Ramos (cell line): ENCODE data around the gene PIM3.
"Not testable (repeated sequence)": the region's sequence is repeated elsewhere in the genome, so short reads cannot be mapped to it uniquely, and the experiment has no call there.

Experiments used
- in situ Hi-C: fragments of 300-500 bp; cut with MboI; formaldehyde crosslinking; loops from one replicate; pipeline ENCODE4 v1.14.3; 2022; ENCODE audit warnings: low sequenced_read_pairs; ENCODE audit not compliant: unreplicated experiment

The PIM3 gene

DNA sequence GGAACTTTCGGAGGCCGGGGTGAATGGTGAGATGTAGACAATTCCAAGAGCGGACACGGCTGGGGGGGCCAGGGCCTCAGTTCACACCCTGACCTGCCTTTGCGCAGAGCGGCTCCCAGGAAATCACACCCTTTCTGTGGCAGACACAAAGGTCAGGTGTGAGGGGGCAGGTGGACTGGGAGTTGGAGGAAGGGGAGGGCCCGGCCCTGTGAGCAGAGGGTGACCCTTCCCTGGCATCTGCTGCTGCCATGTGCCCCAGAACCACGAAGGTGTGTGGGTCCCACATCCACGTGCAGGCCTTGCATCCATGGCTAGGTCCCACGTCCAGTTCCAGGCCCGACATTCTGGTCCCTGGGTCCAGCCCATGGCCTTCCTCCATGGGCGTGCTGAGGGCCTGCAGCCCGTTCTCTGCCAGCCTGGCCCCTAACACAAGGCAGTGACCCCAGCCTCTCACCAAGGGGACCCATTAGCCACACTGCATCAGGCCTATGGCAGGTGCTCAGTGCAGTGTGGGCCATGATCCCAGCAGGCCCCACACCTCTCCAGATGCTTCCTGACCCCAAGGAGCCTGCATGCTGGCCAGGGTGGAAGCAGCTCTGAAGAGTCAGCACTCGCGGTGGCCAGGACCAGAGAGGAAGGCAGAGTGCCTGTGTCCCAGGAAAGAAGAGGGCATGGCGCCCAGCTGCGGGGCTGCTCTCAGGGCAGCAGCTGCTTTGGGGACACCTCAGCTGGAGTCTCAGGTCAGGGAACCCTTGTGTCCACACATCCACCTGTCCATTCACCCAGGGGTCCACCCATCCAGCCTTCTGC is 18.9 kb upstream of the PIM3 start:
- in situ Hi-C loops, result no loop called here

DNA sequence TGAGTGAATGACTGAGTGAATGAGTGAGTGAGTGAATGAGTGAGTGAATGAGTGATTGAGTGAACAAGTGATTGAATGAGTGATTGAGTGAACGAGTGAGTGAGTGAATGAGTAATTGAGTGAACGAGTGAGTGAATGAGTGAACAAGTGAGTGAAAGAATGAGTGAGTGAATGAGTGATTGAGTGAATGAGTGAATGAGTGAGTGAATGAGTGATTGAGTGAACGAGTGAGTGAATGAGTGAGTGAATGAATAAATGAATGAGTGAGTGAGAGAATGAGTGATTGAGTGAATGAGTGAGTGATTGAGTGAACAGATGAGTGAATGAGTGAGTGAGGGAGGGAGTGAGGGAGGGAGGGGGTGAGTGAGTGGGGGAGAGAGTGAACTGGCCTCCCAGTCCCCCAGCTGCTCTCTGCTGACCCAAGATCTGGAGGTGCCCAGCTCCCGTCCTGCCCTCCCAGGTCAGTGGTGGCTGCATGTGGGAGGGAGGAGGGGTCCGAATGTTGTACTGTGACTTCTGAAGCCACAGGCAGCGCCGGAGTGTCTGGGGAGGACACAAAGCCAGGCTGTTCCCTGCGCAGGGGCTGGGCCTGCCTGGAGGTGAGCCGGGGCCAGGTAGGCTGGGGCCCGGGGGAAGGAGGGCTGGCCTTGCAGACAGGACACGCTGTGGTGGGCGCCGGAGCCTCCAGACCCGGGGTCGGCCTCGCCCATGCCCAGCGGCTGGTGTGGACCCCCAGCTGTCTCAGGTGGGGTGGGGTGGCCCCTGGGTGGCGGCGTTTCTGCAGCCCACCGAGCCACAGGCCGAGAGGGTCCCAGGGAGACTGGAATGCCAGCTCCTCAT is 17.8 kb upstream of the PIM3 start:
- in situ Hi-C loops, result no loop called here

DNA sequence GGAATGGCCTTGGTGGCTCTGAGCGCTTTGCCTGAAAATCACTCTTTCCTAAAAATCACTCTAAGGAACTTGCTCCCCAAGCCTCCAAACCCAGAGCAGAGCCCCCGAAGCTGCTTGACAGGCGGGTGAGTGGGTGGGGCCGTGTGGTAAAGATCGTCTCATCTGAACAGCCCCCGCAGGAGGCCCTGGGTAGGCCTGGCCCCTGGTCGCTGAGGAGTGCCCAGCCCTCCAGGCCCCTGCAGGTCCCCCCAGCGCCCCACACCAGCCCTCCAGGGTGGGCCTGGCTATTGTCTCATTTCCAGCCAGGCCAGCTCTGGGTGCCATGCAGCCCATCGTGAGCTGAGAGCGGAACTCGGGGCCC is 17.2 kb upstream of the PIM3 start:
- in situ Hi-C loops, result no loop called here

DNA sequence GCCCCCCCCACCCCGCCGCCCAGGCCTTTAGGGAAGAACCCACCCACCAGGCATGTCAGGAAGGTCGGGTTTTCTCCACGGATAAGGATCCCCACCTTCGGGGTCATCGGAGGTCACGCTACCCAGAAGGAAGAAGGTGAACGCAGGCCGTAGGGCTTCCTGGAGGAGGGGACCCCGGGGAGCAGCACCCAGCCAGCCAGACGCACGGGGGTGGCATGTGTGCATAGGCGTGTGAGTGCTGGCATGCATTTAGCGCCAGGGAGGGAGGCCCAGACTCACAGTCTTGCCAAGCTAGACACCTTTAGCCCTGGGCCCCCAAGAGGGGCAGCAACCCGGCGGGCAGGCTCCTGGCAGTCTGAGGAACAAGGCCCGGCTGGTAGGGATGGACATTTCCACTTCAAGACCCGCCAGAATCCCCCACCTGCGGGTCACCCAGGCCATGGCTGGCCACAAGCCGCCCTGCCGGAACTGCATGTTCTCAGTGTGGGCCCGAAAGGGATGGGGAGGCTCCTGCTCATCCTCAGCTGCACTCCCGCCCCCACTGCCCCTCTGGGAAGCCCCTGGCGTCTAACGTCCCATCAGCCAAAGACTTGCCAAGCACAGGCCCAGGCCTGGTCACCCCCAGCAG is 16.7 kb upstream of the PIM3 start:
- in situ Hi-C loops, result no loop called here

DNA sequence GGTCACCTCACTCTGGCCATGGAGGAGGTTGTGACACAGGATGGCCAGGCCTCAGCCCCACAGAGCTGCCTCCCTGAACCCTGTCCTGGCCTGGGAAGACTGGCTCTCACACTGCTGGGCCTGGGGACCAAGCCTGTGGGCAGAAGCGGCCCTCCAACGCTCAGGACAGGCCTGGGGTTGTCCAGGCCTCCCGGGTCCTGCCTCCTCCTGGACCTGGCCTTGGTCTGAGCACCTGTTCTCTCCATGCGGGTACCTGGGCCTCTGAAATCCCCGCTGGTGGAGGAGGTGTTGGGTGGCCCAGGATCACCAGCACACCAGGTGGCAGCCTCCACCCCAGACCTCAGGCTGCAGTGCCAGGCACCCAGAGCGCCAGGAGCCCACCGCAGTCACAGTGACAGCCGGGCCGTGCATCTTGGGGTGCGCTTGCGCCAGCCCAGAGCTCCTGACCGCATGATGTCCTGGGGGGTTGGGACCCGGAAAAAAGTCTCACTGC is 16.1 kb upstream of the PIM3 start:
- in situ Hi-C loops, result no loop called here

- in situ Hi-C loops, result not testable (repeated sequence)
Measured at GRCh38 chr22:49945042-49945794, 15.4 kb upstream of the PIM3 start.

- in situ Hi-C loops, result no loop called here
Measured at GRCh38 chr22:49946612-49947295, 13.8 kb upstream of the PIM3 start.

- in situ Hi-C loops, result no loop called here
Measured at GRCh38 chr22:49947296-49947622, 13.3 kb upstream of the PIM3 start.

DNA sequence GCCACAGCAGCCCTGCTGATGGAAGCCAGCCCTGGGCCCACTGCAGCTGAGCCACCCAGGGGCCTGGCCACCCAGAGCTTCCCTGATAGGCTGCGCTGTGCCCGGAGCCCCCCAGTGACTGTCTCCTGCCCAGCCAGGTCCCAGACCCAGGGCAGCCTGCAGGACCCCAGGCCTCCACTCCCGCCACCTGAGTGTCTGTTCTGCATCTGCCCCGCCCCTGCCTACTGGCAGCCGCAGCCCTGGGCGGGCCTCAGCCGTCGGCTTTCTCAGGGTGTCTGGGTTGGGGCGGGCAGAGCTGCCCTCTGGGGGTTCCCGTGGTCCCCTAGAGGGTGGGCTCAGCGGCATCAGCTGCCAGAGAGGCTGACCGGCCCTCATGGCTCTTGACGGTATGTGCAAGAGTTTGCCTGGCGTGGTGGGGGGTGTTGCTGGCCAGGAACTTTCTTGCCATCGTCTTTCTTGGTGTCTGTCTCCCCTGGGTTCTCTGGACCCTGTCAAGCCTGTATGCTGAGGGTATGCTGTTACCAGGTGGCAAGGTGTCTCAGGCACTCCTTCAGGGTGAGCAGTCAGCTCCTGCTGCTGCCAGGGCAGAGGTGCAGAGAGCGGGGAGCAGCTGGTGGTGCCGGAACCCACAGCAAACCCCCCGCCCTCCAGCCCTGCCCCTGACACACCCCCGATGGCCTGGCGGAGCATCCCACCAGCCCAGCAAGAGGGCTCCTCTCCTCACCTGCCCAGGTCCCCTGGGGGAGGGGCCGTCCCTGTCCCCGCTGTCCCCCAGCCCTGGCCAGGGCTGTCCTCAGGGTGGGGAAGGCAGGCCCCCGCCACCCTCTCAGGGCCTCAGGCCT is 12.2 kb upstream of the PIM3 start:
- in situ Hi-C loops, result no loop called here

- in situ Hi-C loops, result no loop called here
Measured at GRCh38 chr22:49948958-49949913, 11.3 kb upstream of the PIM3 start.

- in situ Hi-C loops, result no loop called here
Measured at GRCh38 chr22:49949914-49950292, 10.7 kb upstream of the PIM3 start.

DNA sequence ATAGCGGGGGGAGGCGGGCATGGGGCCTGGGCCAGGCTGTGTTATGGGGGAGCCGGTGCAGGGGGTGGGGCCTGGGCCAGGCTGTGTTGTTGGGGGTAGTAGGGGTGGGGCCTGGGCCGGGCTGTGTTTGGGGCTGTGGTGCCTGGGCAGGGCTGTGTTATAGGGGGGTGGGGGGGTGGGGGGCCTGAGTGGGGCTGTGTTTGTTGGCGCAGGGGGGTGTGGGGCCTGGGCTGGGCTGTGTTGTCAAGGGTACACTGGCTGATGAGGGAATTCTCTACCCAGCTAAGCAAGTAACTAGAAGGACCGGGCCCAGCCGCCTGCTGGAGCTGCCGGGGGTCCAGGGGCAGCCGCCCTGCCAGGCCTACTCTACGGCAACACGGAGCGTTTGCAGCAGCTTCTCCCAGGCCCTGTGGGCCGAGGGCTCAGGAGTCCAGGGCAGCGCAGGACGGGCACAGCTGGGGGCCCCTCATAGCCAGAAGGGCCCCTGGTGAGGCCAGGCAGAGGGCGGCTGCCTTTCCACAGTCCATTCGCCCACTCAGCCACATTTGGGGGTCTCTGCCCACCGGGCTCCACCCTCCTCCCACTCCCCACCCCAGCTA is 10.1 kb upstream of the PIM3 start:
- in situ Hi-C loops, result no loop called here

DNA sequence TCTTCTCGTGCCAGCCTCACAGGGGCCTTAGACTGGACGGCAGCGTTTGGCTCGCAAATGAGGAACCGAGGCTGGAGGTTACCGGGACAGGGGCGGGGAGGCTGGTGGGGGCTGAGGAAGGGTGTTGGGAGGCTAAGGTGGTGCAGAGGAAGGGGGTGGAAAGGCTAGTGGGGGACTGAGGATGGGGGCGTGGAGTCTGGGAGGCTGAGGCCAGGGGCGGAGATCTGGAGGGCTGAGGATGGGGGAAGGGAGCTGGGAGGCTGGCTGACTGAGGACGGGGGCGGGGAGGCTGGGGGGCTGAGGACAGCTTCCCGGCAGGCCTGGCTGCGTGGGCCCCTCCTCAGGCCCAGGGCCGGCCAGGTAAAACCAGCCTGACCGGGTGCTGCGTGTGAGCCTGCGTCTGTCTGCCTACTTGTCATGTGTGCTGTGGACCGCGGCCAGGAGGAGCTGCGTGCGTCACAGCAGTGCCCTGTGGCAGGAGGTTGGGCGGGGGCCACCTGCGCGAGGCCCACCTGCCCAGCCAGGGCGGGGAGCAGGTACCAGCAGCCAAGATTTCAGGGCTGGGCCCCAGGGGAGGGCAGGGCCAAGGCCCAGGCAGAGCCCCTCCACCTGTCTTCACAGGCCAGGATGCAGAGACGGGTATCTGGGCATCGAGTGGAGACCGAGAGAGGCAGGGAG is 9.4 kb upstream of the PIM3 start:
- in situ Hi-C loops, result no loop called here

DNA sequence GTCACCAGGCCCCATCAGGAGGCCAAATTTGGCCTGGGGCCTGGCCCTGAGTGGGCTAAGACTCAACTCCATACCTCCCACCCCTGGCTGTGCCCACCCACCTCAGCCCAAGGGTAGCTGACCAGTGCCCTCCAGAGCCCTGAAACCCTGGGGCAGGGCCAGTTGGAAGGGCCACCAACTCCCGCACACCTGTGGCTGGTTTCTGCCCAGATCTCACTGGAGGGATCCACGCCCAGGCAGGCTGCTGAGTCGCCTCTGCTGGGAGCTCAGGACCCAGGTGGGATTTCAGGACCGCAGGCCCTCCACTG is 8.9 kb upstream of the PIM3 start:
- in situ Hi-C loops, result no loop called here

DNA sequence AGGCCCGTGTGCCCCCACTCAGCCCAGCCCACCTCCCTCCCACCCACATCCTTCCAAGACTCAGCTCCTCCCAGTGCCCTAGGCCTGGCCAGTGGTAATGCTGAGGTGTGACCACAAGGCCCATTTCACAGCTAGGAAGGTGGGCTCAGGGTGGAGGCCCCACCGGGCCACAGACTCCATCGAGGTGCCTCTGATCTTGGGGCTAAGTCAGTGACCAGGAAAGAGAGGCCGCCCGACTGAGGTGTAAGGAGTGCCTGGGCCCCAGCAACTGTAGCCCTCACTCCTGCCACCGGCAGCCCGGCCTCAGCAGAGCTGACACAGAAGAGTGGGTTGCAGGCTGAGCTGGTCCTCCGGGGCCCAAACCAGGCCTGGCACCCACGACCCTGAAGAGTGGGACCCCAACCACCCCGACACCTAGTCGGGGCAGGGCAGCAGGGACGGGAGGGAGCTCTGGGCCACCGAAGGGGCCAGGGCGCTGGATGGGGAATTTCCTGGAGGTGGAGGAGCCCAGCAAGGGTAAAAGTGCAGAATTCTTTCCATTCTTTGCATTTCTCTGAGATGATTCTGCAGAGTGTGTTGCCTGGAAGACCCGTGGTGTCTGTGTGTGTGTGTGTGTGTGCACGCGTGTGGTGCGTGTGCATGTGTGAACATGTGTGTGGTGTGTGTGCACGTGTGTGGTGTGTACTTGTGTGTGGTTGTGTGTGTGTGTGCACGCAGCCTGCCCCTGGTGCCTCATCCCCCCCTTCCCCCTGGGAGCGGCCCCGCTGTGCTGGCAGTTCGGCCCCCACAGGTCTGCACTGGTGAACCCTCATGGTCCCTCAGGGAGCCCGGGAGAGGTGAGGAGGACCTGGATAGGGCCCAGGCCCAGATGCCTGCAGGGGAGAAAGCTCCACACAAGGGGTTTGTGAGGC is 8.3 kb upstream of the PIM3 start:
- in situ Hi-C loops, result no loop called here

GRCh38 chr22:49953027-49953679 is 7.4 kb upstream of the PIM3 start:
- in situ Hi-C loops, result no loop called here
